Metanephros (tissue), 2 donors: ENCODE data around the gene FLT3. TPM values are rescaled to one million over a fixed set of nuclear protein-coding genes. Genes with fewer than 3 reads are reported as not detected.

Source experiments
- small RNA-seq: library from RNA; depleted of rRNA; stranded (forward); fragments of <200 nt; gene quantifications from one replicate; pipeline ENCODE3, GENCODE V24; 2014; ENCODE audit warnings: low replicate concordance
- total RNA-seq: library from RNA; depleted of rRNA; stranded (reverse); fragments of >200 nt; gene quantifications from one replicate; pipeline ENCODE4 v1.2.3, GENCODE V29; 2014

Gene FLT3
- total RNA-seq, result 0.64 TPM

GRCh38 chr13:28100150-28101121, at the start of gene FLT3:
Gene FLT3 (minus strand): TSS chr13:28100576. CDS start chr13:28100510, 66 bp downstream.

GRCh38 chr13:28138012-28138755, 37.8 kb upstream of the FLT3 start, which contains the start of gene PAN3:
Gene PAN3 (plus strand): TSS chr13:28138545. CDS start chr13:28138658, 113 bp downstream.

GRCh38 chr13:27988520-27988919, 111.9 kb downstream of the FLT3 start, which contains the start of gene URAD:
Gene URAD (minus strand): TSS chr13:27988693. CDS start chr13:27988637, 56 bp downstream.

GRCh38 chr13:27969082-27969865, 131.1 kb downstream of the FLT3 start, which contains the start of gene CDX2:
Gene CDX2 (minus strand): TSS chr13:27969315. CDS start chr13:27969006, 309 bp downstream.

Small RNA genes within 50 kb of the gene (small RNA-seq; reads per million reads assigned to genes)
- not detected for gene RN7SL272P

Other genes with a start within 250 kb of the FLT3 start
- not detected for gene PDX1, start 180.6 kb downstream of the FLT3 start, total RNA-seq
- gene CDX2, start 131.3 kb downstream of the FLT3 start, total RNA-seq, result not detected
- not detected for gene URAD, start 111.9 kb downstream of the FLT3 start, total RNA-seq
- gene PAN3, start 38.0 kb upstream of the FLT3 start, total RNA-seq, result 52.5 TPM